H9 (cell line): ENCODE measurements around the gene C12orf50. TPM values are rescaled to one million over a fixed set of nuclear protein-coding genes. Genes with fewer than 3 reads are reported as not detected.

ENCODE experiments used
- DNase-seq: peaks from one replicate; pipeline ENCODE4 v3.0.0-alpha.2; 2017
- H2AFZ ChIP-seq: one replicate; pipeline ENCODE4 v1.6.1; 2013; ENCODE audit warnings: mild to moderate bottlenecking, low read length, control low read depth, moderate library complexity
- H2AK5ac ChIP-seq: 2 replicates; pipeline ENCODE4 v1.6.1; 2013; ENCODE audit warnings: low read length, control low read depth, mixed read lengths; ENCODE audit not compliant: insufficient read length
- H2BK120ac ChIP-seq: one replicate; pipeline ENCODE4 v1.6.1; 2013; ENCODE audit warnings: low read depth, mild to moderate bottlenecking, low read length, control low read depth, inconsistent platforms; ENCODE audit not compliant: poor library complexity, severe bottlenecking
- H2BK12ac ChIP-seq: 2 replicates; pipeline ENCODE4 v1.6.1; 2013; ENCODE audit warnings: low read length, control low read depth, mixed read lengths, low read depth; ENCODE audit not compliant: insufficient read length
- H2BK15ac ChIP-seq: 2 replicates; pipeline ENCODE4 v1.6.1; 2013; ENCODE audit warnings: low read depth, low read length, control low read depth
- H2BK20ac ChIP-seq: one replicate; pipeline ENCODE4 v1.6.1; 2013; ENCODE audit warnings: low read depth, mild to moderate bottlenecking, low read length, control low read depth, inconsistent platforms; ENCODE audit not compliant: poor library complexity, severe bottlenecking
- H2BK5ac ChIP-seq: 2 replicates; pipeline ENCODE4 v1.6.1; 2013; ENCODE audit warnings: low read length, control low read depth, mixed read lengths; ENCODE audit not compliant: insufficient read length
- H3K14ac ChIP-seq: 2 replicates; pipeline ENCODE4 v1.6.1; 2013; ENCODE audit warnings: low read length, control low read depth; ENCODE audit not compliant: insufficient read depth
- H3K18ac ChIP-seq: 2 replicates; pipeline ENCODE4 v1.6.1; 2013; ENCODE audit warnings: low read depth, mild to moderate bottlenecking, mixed read lengths, low read length, control low read depth; ENCODE audit not compliant: insufficient read length
- H3K23ac ChIP-seq: 2 replicates; pipeline ENCODE4 v1.6.1; 2013; ENCODE audit warnings: low read length, control low read depth, mixed read lengths, low read depth; ENCODE audit not compliant: insufficient read length
- H3K23me2 ChIP-seq: 2 replicates; pipeline ENCODE4 v1.6.1; 2013; ENCODE audit warnings: low read depth, mild to moderate bottlenecking, mixed read lengths, low read length, control low read depth; ENCODE audit not compliant: insufficient read length, poor library complexity, severe bottlenecking
- H3K27ac ChIP-seq: 2 replicates; pipeline ENCODE4 v1.5.1; 2013; ENCODE audit warnings: low read length, control low read depth, mixed read lengths, low read depth; ENCODE audit not compliant: insufficient read length
- H3K27me3 ChIP-seq: 2 replicates; pipeline ENCODE4 v1.6.1; 2013; ENCODE audit warnings: low read length, control low read depth, inconsistent platforms; ENCODE audit not compliant: insufficient read depth
- H3K4ac ChIP-seq: 2 replicates; pipeline ENCODE4 v1.6.1; 2013; ENCODE audit warnings: low read depth, mild to moderate bottlenecking, control low read depth, inconsistent platforms, low read length, moderate library complexity
- H3K4me1 ChIP-seq: 2 replicates; pipeline ENCODE4 v1.6.1; 2013; ENCODE audit warnings: low read length, control low read depth, inconsistent platforms; ENCODE audit not compliant: insufficient read depth
- H3K4me2 ChIP-seq: 2 replicates; pipeline ENCODE4 v1.6.1; 2013; ENCODE audit warnings: low read length, control low read depth, mixed read lengths; ENCODE audit not compliant: insufficient read length, insufficient read depth
- H3K56ac ChIP-seq: 2 replicates; pipeline ENCODE4 v1.6.1; 2013; ENCODE audit warnings: low read depth, mild to moderate bottlenecking, mixed read lengths, low read length, control low read depth; ENCODE audit not compliant: insufficient read length
- H3K79me1 ChIP-seq: 2 replicates; pipeline ENCODE4 v1.6.1; 2013; ENCODE audit warnings: low read depth, mild to moderate bottlenecking, moderate library complexity, low read length, control low read depth, inconsistent platforms; ENCODE audit not compliant: insufficient read depth, poor library complexity, severe bottlenecking
- H3K79me2 ChIP-seq: 2 replicates; pipeline ENCODE4 v1.6.1; 2013; ENCODE audit warnings: low read length, control low read depth, inconsistent platforms; ENCODE audit not compliant: insufficient read depth
- H3K9ac ChIP-seq: 2 replicates; pipeline ENCODE4 v1.6.1; 2013; ENCODE audit warnings: low read length, control low read depth, mixed read lengths; ENCODE audit not compliant: insufficient read length; ENCODE audit errors: extremely low read depth
- H3K9me3 ChIP-seq: one replicate; pipeline ENCODE4 v1.6.1; 2013; ENCODE audit warnings: low read depth, low read length, inconsistent platforms; ENCODE audit not compliant: control insufficient read depth
- H3T11ph ChIP-seq: one replicate; pipeline ENCODE4 v1.6.1; 2013; ENCODE audit warnings: mild to moderate bottlenecking, low read length, control low read depth, inconsistent platforms
- H4K20me1 ChIP-seq: one replicate; pipeline ENCODE4 v1.6.1; 2013; ENCODE audit not compliant: control insufficient read depth, insufficient read length, insufficient read depth
- H4K5ac ChIP-seq: 2 replicates; pipeline ENCODE4 v1.6.1; 2013; ENCODE audit warnings: low read depth, mild to moderate bottlenecking, mixed read lengths, low read length, control low read depth; ENCODE audit not compliant: insufficient read length
- H4K8ac ChIP-seq: replicated peaks from 2 replicates; pipeline ENCODE4 v1.6.1; 2013; ENCODE audit warnings: low read length, control low read depth, mixed read lengths, low read depth; ENCODE audit not compliant: insufficient read length
- H4K91ac ChIP-seq: 2 replicates; pipeline ENCODE4 v1.6.1; 2013; ENCODE audit warnings: low read depth, mild to moderate bottlenecking, moderate library complexity, mixed read lengths, low read length, control low read depth; ENCODE audit not compliant: insufficient read length
- H3K27ac Mint-ChIP-seq, 3 experiments: 2 replicates in 2 of 3; 3 replicates in 1 of 3; pipeline ENCODE4 v1.8.0; 2020 to 2021; ENCODE audit warnings: mixed read lengths in 3 of 3, mild to moderate bottlenecking in 1 of 3, moderate library complexity in 1 of 3
- H3K27me3 Mint-ChIP-seq: 2 replicates; pipeline ENCODE4 v1.8.0; 2021; ENCODE audit warnings: low read depth, mild to moderate bottlenecking, moderate library complexity, mixed read lengths
- H3K36me3 Mint-ChIP-seq, 3 experiments: 2 replicates in 2 of 3; 3 replicates in 1 of 3; pipeline ENCODE4 v1.8.0; 2020 to 2021; ENCODE audit warnings: low read depth in 3 of 3, mixed read lengths in 3 of 3; ENCODE audit not compliant: insufficient read depth in 1 of 3
- H3K4me1 Mint-ChIP-seq, 2 experiments: 2 replicates each; pipeline ENCODE4 v1.8.0; 2020; ENCODE audit warnings: mixed read lengths in 2 of 2
- H3K4me3 Mint-ChIP-seq, 2 experiments: 2 replicates in 1 of 2; 3 replicates in 1 of 2; pipeline ENCODE4 v1.8.0; 2020 to 2021; ENCODE audit warnings: mild to moderate bottlenecking in 2 of 2, mixed read lengths in 2 of 2, moderate library complexity in 1 of 2
- H3K9me3 Mint-ChIP-seq, 2 experiments: 2 replicates in 1 of 2; 3 replicates in 1 of 2; pipeline ENCODE4 v1.8.0; 2020; ENCODE audit warnings: mild to moderate bottlenecking in 2 of 2, mixed read lengths in 2 of 2, moderate library complexity in 1 of 2
- WGBS: extraction: QIAGEN DNeasy Blood & Tissue Kit; methylation state at CpG from one replicate; pipeline ENCODE4 v1.1.7; 2013; ENCODE audit warnings: missing lambda C conversion rate, low lambda C conversion rate, mixed read lengths; ENCODE audit not compliant: insufficient read length; ENCODE audit errors: extremely low coverage; 5-methylcytosine and 5-hydroxymethylcytosine counted together
- total RNA-seq: library from RNA; stranded (reverse); gene quantifications from 2 replicates; pipeline ENCODE4 v1.2.1, GENCODE V29; 2021
- TF ChIP-seq, protein P1 (sequence below): fragments of 200-600 bp; sonication (generic); conservative IDR thresholded peaks from 3 replicates; pipeline ENCODE4 v1.8.0; 2021; ENCODE audit warnings: antibody characterized with exemption, mild to moderate bottlenecking

The C12orf50 gene
- total RNA-seq, 1 experiment from 2014 or later, result 0.17 TPM

DNA sequence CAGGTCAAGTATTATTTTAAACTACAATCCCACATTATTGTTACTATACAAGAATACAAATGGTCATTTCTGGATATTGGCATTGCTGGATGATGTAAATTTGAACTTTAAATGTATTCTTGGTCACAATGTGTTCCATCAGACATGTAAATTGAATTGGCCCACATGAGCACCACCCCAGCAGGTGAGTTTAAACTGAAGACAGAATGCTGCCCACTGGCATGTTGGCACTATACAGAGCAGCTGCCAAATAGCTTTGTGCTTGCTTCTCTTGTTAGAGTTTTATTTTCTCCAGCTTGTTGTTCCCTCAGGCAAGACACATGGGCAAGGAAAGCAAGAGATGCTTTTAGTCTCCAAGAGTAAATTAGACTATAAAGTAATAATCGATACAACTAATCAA lies 98.6 kb downstream of the C12orf50 start:
- H3K79me2 ChIP-seq, result no peaks in the 10 kb centered on the region
- H3K4me2 ChIP-seq, result no peak overlapping the region
- H4K5ac ChIP-seq, result no peak overlapping the region
- H3T11ph ChIP-seq, result no peak overlapping the region
- Mint-ChIP-seq H3K4me3 (no peak overlapping the region), H3K27me3 (peaks cover 6% of the 10 kb centered on the region), H3K27ac (no peak overlapping the region), H3K9me3 (peaks cover under 1 to 2% of the 10 kb centered on the region in 2 experiments; a peak in 3 of 5 replicates), H3K36me3 (peaks cover 0 to under 1% (median 0%) of the 10 kb centered on the region in 3 experiments; a peak in 3 of 7 replicates), H3K4me1 (no peaks in the 10 kb centered on the region)
- H2BK12ac ChIP-seq, result no peak overlapping the region
- no peak overlapping the region for H3K18ac ChIP-seq
- H2BK15ac ChIP-seq, result no peak overlapping the region
- H3K14ac ChIP-seq, result no peak overlapping the region
- TF ChIP-seq, protein P1, sequence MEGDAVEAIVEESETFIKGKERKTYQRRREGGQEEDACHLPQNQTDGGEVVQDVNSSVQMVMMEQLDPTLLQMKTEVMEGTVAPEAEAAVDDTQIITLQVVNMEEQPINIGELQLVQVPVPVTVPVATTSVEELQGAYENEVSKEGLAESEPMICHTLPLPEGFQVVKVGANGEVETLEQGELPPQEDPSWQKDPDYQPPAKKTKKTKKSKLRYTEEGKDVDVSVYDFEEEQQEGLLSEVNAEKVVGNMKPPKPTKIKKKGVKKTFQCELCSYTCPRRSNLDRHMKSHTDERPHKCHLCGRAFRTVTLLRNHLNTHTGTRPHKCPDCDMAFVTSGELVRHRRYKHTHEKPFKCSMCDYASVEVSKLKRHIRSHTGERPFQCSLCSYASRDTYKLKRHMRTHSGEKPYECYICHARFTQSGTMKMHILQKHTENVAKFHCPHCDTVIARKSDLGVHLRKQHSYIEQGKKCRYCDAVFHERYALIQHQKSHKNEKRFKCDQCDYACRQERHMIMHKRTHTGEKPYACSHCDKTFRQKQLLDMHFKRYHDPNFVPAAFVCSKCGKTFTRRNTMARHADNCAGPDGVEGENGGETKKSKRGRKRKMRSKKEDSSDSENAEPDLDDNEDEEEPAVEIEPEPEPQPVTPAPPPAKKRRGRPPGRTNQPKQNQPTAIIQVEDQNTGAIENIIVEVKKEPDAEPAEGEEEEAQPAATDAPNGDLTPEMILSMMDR, result no peak
- no peak overlapping the region for H3K56ac ChIP-seq
- no peak overlapping the region for H3K23ac ChIP-seq
- H4K8ac ChIP-seq, result no peak overlapping the region
- H3K4ac ChIP-seq, result no peak overlapping the region
- H2BK120ac ChIP-seq, result no peak overlapping the region
- no peak overlapping the region for H4K91ac ChIP-seq
- no CpG with 5 or more reads among the region's 1 CpG for WGBS
- no peaks in the 10 kb centered on the region for H4K20me1 ChIP-seq
- H2BK5ac ChIP-seq, result no peak overlapping the region
- no peak overlapping the region for H2AK5ac ChIP-seq
- no peaks in the 10 kb centered on the region for H3K4me1 ChIP-seq
- H2BK20ac ChIP-seq, result no peak overlapping the region
- no peak for DNase-seq
- no peaks in the 10 kb centered on the region for H3K23me2 ChIP-seq
- H3K9me3 ChIP-seq, result no peaks in the 10 kb centered on the region
- H3K27me3 ChIP-seq, result no peaks in the 10 kb centered on the region; the same call in 1 of the 2 replicates
- no peaks in the 10 kb centered on the region for H3K79me1 ChIP-seq
- H3K27ac ChIP-seq, result no peak overlapping the region
- H2AFZ ChIP-seq, result no peak overlapping the region
- no peak overlapping the region for H3K9ac ChIP-seq

Other genes starting within 250 kb of the C12orf50 start
- 10.0 and 12.8 TPM in 2 replicates for gene CEP290, start 112.7 kb upstream of the C12orf50 start, total RNA-seq
- gene TMTC3, start 112.9 kb upstream of the C12orf50 start, total RNA-seq, result 37.7 and 40.1 TPM in 2 replicates